ENCODE data around the gene TMEM63A. TPM values are rescaled to one million over a fixed set of nuclear protein-coding genes. Genes with fewer than 3 reads are reported as not detected.
A peak's percentile ranks its signal among the peaks of the same experiment; 100 is the strongest.

The TMEM63A gene
- total and polyA plus RNA-seq, 8 donors: 5.3 to 208 (median 84.5) TPM

DNA sequence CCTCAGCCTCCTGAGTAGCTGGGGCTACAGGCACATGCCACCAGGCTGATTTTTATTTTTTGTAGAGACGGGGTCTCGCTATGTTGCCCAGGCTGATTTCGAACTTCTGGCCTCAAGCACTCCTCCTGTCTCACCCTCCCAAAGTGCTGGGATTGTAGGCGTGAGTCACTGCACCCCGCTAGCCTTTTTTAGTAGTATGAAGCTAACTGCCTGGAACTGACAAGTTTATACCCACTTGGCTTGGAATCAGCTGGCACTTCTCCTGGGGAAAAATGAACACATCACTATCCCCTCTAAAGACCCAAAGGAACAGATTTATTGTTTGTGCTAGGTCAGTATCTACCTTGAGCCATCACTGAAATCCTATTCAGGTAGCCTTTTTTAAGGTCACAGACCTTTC lies 19.0 kb downstream of the TMEM63A start:
- Histone ChIP-seq H3K27ac (peak overlapping the region in 2 of 5 donors; percentile 57 to 61), H3K9me3 (no peaks in the 10 kb centered on the region), H3K4me1 (peaks cover 6 to 32% (median 16%) of the 10 kb centered on the region in 4 donors), H3K27me3 (no peaks in the 10 kb centered on the region), H3K36me3 (peaks cover 69 to 100% (median 96%) of the 10 kb centered on the region in 4 donors), H3K4me3 (no peak overlapping the region)
- WGBS, 5 donors: 83 to 95% (median 87%) methylated on average over 5 of the region's 5 CpGs
- no peak for DNase-seq
- intact Hi-C loops (cut with DNase I; ENCODE audit: low total_unique reads): loop anchor here (10.0 kb wide), 1 partner anchor 78 kb away; no protein-coding TSS in a partner anchor
- TF ChIP-seq POLR2A (IDR thresholded peaks at IDR 0.05): no peak
- no peak for TF ChIP-seq POLR2AphosphoS5 (IDR thresholded peaks at IDR 0.05)
- TF ChIP-seq, protein P1, sequence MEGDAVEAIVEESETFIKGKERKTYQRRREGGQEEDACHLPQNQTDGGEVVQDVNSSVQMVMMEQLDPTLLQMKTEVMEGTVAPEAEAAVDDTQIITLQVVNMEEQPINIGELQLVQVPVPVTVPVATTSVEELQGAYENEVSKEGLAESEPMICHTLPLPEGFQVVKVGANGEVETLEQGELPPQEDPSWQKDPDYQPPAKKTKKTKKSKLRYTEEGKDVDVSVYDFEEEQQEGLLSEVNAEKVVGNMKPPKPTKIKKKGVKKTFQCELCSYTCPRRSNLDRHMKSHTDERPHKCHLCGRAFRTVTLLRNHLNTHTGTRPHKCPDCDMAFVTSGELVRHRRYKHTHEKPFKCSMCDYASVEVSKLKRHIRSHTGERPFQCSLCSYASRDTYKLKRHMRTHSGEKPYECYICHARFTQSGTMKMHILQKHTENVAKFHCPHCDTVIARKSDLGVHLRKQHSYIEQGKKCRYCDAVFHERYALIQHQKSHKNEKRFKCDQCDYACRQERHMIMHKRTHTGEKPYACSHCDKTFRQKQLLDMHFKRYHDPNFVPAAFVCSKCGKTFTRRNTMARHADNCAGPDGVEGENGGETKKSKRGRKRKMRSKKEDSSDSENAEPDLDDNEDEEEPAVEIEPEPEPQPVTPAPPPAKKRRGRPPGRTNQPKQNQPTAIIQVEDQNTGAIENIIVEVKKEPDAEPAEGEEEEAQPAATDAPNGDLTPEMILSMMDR (IDR thresholded peaks at IDR 0.05): no peak

DNA sequence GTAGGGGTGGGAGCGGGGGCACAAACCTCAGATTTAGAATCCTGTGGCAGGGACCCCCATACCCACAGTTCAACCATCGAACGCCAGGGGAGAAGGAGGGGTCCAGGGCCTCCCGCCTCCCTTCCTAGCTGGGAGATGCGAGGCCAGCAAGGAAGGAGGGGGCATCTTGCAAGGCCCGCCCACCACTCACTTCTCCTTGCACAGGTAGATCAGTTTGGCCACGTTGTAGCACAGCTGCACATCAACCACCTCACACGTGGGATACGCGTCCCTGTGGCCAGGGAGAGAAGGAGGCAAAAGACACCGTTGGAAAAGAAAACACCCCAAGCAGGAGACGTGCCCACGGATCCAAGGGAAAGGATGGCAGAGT lies 19.6 kb downstream of the TMEM63A start:
- H3K27me3 ChIP-seq: no peaks in the 10 kb centered on the region
- 82 to 92% (median 90%) methylated on average over 12 to 13 of the region's 13 CpGs for WGBS, 5 donors
- H3K4me1 ChIP-seq: peaks cover 6 to 32% (median 19%) of the 10 kb centered on the region in 4 donors
- H3K4me3 ChIP-seq: no peak overlapping the region
- TF ChIP-seq, protein P1 (IDR thresholded peaks at IDR 0.05): no peak
- TF ChIP-seq POLR2A (IDR thresholded peaks at IDR 0.05) (no peak), EP300 (IDR thresholded peaks at IDR 0.05) (no peak), POLR2AphosphoS5 (IDR thresholded peaks at IDR 0.05) (no peak)
- H3K36me3 ChIP-seq: peaks cover 63 to 99% (median 92%) of the 10 kb centered on the region in 4 donors
- no peaks in the 10 kb centered on the region for H3K9me3 ChIP-seq
- no peak for DNase-seq
- H3K27ac ChIP-seq: peak overlapping the region in 2 of 5 donors; percentile 57 to 61
- intact Hi-C loops (cut with DNase I; ENCODE audit: low total_unique reads): loop anchor here (10.0 kb wide), 1 partner anchor 78 kb away; no protein-coding TSS in a partner anchor

DNA sequence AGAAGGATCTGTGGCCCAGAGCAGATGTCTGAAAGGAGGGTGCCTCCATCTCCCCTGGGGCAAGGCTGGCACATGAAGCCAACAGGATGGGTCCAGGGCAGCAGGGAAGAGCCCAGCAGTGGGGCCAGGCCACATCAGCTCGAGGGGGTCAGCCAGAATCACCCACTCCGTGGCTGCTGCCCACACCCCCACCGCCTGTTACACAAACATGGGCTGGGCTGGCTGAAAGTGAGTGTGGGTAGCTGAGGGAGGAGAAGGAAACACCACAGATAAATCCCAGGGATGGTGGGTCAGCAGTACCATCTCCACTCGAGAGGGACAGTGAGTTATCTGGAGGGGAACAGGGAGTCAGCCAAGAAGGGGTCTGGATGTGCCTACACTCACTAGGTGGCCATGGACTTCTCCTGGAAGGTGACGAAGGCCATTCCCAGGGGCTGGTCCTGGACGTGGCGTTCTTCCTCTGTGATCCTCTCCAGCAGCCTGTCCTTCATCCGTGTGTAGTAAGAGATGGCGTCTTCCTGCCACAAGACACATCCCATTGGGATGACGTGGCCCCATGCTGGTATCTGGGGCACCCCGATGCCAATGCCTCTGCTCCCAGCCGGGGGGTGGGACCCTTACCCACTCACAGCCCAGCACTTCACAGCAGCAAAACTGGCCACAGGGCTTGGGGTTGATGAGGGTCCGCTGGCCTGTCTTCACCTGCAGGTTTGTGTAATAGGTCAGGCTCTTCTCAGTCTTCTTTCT lies 20.2 kb downstream of the TMEM63A start:
- H3K27ac ChIP-seq: no peak overlapping the region
- intact Hi-C loops (cut with DNase I; ENCODE audit: low total_unique reads): loop anchor here (10.0 kb wide), 1 partner anchor 77 kb away; no protein-coding TSS in a partner anchor
- peaks cover 6 to 32% (median 19%) of the 10 kb centered on the region in 4 donors for H3K4me1 ChIP-seq
- WGBS, 5 donors: 84 to 93% (median 88%) methylated on average over 13 of the region's 13 CpGs
- no peak for TF ChIP-seq POLR2A (IDR thresholded peaks at IDR 0.05)
- TF ChIP-seq, protein P1 (IDR thresholded peaks at IDR 0.05): no peak
- no peak for TF ChIP-seq POLR2AphosphoS5 (IDR thresholded peaks at IDR 0.05)
- TF ChIP-seq EP300 (IDR thresholded peaks at IDR 0.05): no peak
- no peak for DNase-seq
- H3K36me3 ChIP-seq: peaks cover 59 to 99% (median 91%) of the 10 kb centered on the region in 4 donors
- H3K4me3 ChIP-seq: no peak overlapping the region
- H3K9me3 ChIP-seq: no peaks in the 10 kb centered on the region
- H3K27me3 ChIP-seq: no peaks in the 10 kb centered on the region

DNA sequence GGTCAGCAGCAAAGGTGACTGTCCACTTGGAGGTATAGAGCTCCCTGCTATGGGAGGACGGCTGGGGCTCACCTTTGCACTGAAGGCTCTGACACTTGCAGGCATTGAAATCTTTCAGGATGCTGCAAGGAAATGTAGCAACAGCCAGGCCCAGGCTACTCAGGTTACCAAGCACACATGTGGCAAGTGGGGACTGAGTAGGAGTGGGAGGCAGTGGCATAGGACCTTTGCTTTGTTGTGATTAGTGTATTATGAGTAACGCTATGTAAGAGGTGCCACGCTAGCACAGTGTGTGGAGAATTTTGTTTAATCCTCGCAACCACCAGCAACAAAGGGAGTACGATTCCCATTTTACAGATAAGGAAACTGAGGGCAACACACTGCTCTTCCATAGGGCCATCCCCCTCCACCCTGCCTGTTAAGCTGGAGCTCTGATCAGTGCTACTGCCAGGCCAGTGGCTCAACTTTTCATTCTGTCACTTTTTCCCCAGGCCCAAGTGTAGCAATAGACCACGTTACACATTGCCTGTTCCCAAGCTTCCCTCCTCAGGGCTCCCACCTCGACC lies 21.2 kb downstream of the TMEM63A start:
- TF ChIP-seq POLR2AphosphoS5 (IDR thresholded peaks at IDR 0.05): no peak
- no peak for TF ChIP-seq EP300 (IDR thresholded peaks at IDR 0.05)
- TF ChIP-seq, protein P1 (IDR thresholded peaks at IDR 0.05): no peak
- TF ChIP-seq POLR2A (IDR thresholded peaks at IDR 0.05): no peak
- WGBS, 5 donors: 90 to 94% (median 91%) methylated on average over 6 to 7 of the region's 7 CpGs
- intact Hi-C loops (cut with DNase I; ENCODE audit: low total_unique reads): loop anchor here (10.0 kb wide), 1 partner anchor 76 kb away; no protein-coding TSS in a partner anchor
- H3K27me3 ChIP-seq: no peaks in the 10 kb centered on the region
- DNase-seq: no peak
- no peak overlapping the region for H3K4me3 ChIP-seq
- no peaks in the 10 kb centered on the region for H3K9me3 ChIP-seq
- no peak overlapping the region for H3K27ac ChIP-seq
- H3K36me3 ChIP-seq: peaks cover 55 to 99% (median 91%) of the 10 kb centered on the region in 4 donors
- H3K4me1 ChIP-seq: peaks cover 6 to 27% (median 19%) of the 10 kb centered on the region in 4 donors
